GM18508 (cell line): ENCODE results near the gene C2CD2L.
"Not testable (repeated sequence)": the region's sequence is repeated elsewhere in the genome, so short reads cannot be mapped to it uniquely, and the experiment has no call there.

Experiments
- ATAC-seq: cut with Tn5 transposase; IDR thresholded peaks from one replicate; pipeline ENCODE4 v1.9.1; 2021; ENCODE audit warnings: moderate number of reproducible peaks; ENCODE audit not compliant: insufficient read depth, unreplicated experiment

The C2CD2L gene

DNA sequence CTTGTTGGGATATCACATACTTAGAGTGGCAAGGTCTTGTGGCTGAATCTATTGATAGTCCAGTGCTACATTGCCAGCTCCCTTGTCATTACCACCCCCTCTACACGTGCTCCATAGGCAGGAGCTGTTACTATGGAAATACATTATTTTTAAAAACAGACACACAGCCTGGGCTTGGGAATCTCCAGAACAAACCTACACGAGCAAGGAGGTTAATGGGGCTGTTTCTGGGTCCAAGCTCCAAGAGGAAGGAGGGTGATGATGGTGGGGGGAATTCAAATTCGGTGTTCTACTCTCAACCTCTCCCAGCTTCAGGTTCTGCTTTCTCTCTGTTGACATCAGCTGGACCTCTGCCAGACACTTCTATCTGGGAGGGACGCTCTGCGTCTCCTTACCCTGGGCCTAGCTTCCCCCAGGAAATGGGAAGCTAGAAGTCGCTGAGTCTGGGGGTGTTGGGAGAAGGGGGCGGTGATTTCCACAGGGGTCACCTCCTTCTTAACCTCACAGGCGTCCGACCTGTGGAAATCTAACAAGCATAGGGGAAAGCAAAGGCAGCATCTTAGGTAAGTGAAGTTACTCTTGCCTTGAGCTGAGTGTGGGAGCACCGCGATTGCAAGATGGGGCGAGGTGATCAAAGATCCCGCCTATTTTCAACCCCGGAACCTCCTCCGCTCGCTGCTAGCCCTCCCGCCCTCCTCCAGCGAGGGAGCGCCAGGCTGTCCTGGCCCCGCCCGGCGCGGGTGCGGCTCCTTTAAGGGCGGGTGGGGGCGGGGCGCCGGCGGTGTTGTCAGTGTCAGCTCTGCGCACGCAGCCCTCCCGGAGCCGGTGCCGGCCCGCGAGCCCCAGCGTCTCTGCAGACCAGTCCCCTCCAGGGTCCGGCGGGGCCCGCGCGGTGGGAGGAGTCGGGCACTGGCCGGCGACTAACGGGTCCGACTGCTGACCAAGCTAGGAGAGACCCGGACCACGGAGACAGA is at the start of gene C2CD2L:
Gene C2CD2L, plus strand, starts transcription at position 781 of the 974 bp plus-strand sequence. CDS start 398 bp downstream, outside the sequence.
- ATAC-seq, result no peak

DNA sequence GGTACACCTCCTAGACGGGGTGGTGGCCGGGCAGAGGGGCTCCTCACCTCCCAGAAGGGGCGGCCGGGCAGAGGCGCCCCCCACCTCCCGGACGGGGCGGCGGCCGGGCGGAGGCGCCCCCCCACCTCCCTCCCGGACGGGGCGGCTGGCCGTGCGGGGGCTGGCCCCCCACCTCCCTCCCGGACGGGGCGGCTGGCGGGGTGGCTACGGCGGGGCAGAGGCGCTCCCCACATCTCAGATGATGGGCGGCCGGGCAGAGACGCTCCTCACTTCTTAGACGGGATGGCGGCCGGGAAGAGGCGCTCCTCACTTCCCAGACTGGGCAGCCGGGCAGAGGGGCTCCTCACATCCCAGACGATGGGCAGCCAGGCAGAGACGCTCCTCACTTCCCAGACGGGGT is 48.0 kb upstream of the C2CD2L start:
- not testable (repeated sequence) for ATAC-seq

DNA sequence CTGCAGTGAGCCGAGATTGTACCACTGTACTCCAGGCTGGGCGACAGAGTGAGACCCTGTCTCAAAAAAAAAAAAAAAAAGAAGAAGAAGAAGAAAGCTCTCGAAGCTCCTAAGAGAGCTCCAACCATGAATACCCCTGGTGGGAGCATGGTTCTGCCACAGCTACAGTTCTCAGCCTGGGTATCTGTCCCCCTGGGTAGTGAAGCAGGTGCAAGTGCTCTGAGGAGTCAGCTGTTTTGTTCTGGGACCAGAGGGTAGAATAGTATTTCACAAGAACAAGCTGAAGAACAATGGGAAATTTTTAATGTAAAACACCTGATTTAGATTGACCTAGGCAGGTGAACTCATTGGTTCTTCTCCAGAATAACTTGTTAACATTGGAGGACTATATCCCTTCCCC is 45.9 kb upstream of the C2CD2L start:
- no peak for ATAC-seq

DNA sequence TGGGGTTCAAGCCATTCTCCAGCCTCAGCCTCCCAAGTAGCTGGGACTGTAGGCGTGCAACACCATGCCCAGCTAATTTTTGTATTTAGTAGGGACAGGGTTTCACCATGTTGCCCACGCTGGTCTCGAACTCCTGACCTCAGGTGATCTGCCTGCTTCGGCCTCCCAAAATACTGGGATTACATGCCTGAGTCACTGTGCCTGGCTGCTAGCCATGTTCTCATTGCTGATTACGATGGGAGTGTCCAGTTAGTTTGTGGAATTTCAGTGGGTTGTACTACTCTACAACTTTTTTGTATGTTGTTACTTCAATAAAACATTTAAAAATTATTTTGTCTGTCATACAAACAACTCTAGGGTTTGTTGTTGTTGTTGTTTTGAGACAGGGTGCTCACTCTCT is 44.4 kb upstream of the C2CD2L start:
- no peak for ATAC-seq

DNA sequence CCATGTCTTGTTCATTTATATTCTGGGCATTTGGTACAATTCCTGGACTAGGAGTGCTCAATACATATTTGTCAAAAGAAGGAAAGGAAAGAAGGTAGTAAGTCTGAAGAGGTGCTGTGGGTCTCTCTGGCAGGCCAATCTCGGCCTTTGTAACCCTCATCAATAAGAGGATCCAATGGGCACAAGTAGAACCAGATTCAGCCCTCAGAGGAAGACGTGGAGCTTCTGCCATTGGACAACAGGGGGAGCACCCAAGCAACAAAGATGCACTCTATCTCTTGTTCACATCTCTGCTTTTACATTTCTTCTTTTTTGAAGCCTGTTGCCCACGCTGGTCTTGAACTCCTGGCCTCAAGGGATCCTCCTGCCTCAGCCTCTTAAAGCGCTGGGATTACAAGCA is 41.8 kb upstream of the C2CD2L start:
- no peak for ATAC-seq

DNA sequence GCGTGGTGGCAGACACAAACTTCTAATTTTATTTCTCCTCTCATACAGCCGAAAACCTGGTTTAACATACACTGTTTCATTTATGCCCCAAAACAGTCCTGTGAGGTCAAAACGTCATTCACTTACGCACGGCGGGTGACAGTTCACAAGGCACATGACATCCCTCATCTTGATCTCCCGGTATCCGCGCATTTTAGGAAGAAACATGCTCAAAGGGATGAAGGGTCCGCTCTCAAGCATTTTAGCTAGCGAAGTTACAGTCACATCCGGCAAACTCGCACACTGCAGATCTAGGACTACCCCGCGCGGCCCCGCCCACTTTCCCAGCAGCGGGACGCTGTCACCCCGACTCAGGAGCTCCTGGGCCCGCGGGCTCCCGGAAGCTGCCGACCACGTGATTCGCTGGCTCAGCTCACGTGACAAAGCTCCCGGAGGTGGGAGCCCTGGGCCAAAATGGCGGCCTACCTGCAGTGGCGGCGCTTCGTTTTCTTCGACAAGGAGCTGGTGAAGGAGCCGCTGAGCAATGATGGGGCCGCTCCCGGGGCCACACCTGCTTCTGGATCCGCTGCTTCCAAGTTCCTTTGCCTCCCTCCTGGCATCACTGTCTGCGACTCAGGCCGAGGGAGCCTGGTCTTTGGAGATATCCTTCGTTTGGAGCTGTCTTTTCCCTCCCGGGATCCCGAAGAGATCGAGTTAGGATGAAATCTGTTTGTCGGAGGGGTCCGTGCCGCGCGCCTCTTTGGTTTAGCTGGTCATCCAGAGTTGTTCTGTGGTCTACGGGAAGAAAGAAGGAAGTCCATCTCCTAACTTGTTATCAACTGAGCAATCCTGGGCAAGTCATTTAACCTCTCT is 39.5 kb upstream of the C2CD2L start, which contains the start of gene VPS11:
Gene VPS11, plus strand, starts transcription at position 448 of the 852 bp plus-strand sequence. Its CDS starts 6 bp downstream, at position 454.
- ATAC-seq, result peak; percentile 67

DNA sequence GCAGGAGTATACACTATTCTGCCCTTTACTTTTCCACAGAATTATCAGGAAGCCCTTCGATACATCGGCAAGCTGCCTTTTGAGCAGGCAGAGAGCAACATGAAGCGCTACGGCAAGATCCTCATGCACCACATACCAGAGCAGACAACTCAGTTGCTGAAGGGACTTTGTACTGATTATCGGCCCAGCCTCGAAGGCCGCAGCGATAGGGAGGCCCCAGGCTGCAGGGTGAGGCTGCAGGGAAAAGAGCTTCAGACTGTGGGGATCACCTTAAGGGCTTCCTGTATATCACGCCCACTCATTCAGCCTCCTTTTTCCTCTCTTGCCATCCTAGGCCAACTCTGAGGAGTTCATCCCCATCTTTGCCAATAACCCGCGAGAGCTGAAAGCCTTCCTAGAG is 29.3 kb upstream of the C2CD2L start:
- no peak for ATAC-seq

DNA sequence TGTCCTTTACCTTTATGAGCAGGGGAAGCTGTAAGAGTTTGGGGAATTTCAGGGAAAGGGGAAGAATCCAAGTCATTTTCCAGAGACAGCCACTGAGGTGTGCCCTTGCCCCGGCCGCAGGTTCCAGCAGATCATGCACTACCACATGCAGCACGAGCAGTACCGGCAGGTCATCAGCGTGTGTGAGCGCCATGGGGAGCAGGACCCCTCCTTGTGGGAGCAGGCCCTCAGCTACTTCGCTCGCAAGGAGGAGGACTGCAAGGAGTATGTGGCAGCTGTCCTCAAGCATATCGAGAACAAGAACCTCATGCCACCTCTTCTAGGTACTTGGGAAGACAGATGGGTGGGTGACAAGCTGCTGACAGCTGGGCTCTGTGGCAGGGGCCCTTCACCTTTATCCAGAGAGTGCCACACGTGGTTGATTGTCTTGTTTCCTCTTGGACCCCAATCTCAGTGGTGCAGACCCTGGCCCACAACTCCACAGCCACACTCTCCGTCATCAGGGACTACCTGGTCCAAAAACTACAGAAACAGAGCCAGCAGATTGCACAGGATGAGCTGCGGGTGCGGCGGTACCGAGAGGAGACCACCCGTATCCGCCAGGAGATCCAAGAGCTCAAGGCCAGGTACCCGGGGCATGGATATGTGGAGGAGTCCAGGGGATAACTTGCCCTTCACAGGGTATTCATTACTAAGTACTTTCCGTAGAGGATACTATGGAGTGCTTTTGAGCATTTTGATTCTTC is 28.3 kb upstream of the C2CD2L start:
- no peak for ATAC-seq

DNA sequence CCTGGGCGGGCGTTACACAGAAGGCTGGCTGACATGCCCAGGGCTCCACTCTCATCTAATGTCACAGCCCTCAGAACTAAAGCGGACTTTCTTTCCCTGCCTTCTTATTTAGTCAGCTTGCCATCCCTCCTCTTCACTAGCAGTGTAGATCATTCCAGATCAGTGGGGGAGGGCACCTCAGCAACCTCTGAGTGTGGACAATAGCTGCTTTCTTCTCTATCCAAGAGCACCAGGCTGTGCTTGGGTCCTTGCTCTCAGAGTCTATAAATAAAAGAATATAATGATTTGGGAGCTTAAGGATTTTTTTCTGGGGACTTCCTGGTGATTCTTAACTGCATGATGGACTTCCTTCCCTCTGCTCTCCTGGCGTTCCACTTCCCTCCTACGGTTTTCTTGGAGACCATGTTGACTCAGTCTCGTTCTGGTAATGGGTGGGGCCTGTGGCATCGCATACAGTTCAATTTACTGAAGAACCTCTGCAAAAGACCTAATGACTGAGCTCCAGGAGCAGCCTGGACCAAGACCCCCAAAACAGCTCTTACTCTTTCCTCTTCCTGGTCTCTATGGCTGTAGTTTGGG is 25.4 kb upstream of the C2CD2L start:
- ATAC-seq, result no peak

DNA sequence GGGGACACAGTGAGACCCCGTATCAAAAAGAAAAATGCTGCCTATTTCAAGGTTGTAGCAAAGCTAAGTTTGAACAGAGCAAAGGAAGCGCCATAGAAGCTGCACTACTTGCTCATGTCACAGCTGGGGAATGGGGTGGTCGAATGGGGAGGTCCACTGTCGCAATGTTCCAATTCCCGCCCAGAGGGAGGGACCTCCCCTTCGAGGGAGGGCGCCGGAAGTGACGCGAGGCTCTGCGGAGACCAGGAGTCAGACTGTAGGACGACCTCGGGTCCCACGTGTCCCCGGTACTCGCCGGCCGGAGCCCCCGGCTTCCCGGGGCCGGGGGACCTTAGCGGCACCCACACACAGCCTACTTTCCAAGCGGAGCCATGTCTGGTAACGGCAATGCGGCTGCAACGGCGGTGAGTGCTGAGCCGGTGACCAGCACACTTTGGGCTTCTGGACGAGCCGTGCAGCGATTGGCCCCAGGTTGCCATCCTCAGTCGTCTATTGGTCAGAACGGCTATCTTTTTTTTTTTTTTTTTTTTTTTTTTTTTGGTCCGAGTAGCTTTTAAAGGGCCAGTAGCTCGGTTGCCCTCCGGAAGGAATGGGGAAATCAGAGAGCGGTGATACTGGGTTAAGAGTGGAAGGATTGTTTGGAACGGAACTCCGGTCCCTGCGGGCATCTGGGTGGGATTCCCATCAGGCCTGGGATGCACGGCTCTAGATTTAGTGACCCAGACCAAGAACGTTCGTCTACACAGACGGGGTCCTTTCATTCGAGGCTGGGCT is 22.3 kb upstream of the C2CD2L start, which contains the start of gene HMBS:
Gene HMBS, plus strand, starts transcription at position 219 of the 774 bp plus-strand sequence. Its CDS starts 153 bp downstream, at position 372.
- ATAC-seq, result peak; percentile 71

DNA sequence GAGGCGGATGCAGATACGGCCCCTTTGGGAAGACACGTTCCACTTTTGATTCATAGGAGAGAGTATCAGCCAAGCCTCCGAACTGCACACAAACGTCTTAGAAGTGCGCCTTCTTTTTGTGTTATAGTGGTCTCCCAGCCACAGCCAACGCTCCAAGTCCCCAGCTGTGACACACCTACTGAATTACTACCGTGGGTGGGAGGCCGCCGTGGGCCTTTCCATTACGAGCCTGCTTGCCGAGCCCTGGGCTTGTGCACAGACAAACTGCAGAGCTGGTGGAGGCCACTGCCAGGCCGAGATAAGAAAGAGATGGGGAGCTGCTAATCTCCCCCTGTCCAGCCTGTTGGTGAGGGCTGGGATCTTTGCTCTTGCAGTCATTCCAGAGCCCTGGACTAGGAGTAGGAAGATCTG is 21.7 kb upstream of the C2CD2L start:
- ATAC-seq, result no peak

DNA sequence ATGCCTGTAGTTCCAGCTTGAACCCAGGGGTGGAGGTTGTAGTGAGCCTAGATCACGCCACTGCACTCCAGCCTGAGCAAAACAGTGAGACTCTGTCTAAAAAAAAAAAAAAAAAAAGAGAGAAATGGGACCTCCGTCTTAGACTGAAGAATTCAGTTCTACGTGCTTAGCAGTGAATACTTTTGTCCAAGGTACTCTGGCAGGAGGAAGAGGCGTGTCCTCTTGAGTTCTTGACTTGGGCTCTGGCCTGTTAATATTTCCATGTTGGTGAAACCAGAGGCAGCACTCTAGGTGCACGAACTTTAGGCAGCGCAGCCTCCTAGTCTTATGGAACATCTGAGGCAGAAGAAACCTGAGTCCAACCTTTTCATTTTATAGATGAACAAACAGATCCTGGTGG is 20.0 kb upstream of the C2CD2L start:
- no peak for ATAC-seq

DNA sequence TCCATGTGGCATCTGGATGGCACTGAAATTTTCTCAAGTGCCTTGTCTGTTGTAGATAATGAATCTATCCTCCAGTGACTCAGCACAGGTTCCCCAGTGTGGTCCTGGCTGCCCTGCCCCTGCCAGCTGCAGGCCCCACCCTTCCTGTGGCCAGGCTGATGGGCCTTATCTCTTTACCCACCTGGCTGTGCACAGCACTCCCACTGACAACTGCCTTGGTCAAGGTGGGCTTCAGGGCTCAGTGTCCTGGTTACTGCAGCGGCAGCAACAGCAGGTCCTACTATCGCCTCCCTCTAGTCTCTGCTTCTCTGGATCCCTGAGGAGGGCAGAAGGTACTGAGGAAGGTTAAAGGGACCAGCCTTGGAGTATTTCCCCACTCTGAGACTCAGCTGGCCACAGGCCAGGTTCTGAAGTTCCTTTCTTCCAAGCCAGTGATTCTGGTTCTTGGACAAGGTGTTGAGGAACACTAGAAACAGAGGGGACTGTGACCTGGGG is 19.4 kb upstream of the C2CD2L start:
- no peak for ATAC-seq

DNA sequence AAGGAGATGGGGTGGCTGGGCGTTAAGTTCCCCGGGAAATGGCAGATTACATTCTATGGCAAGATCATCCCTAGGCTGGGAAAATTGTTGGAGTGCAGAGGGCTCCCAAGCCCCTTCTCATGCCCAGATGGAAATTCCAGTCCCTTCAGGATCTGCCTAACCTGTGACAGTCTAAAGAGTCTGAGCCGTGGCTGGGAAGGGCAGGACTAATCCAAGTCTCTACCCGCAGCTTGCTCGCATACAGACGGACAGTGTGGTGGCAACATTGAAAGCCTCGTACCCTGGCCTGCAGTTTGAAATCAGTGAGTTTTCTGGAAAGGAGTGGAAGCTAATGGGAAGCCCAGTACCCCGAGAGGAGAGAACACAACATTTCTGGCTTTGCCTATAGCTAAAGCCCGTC is 18.7 kb upstream of the C2CD2L start:
- ATAC-seq, result no peak

DNA sequence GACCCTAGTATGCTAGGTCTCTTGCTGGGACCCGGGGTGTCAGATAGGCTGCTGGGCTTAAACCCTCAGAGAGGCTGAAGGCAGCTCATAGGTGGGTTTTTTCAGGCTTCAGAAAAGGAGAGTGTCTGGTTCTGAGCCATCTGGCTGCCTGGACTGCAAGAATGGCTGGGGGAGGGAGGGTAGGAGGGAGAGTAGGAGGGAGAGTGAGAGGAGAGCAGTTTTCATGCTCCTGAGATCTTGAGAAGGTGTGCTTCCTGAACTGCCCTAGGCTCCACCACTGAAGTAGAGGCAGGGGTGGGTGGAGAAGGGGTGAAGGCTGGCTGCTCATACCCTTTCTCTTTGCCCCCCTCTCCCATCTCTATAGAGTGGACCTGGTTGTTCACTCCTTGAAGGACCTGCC is 17.8 kb upstream of the C2CD2L start:
- no peak for ATAC-seq

DNA sequence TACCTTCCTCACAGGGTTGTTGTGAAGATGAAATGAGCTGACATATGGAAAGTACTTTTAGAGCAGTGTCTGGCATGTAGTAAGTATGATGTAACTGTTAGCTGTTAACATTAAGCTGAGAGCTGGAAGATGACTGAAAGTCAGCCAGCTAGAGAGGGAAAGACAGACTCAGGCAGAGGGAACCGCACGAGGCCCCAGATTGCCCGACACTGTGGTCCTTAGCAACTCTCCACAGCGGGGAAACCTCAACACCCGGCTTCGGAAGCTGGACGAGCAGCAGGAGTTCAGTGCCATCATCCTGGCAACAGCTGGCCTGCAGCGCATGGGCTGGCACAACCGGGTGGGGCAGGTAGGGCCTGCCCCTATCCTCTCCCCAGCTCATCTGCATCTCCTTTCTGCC is 16.0 kb upstream of the C2CD2L start:
- no peak for ATAC-seq

DNA sequence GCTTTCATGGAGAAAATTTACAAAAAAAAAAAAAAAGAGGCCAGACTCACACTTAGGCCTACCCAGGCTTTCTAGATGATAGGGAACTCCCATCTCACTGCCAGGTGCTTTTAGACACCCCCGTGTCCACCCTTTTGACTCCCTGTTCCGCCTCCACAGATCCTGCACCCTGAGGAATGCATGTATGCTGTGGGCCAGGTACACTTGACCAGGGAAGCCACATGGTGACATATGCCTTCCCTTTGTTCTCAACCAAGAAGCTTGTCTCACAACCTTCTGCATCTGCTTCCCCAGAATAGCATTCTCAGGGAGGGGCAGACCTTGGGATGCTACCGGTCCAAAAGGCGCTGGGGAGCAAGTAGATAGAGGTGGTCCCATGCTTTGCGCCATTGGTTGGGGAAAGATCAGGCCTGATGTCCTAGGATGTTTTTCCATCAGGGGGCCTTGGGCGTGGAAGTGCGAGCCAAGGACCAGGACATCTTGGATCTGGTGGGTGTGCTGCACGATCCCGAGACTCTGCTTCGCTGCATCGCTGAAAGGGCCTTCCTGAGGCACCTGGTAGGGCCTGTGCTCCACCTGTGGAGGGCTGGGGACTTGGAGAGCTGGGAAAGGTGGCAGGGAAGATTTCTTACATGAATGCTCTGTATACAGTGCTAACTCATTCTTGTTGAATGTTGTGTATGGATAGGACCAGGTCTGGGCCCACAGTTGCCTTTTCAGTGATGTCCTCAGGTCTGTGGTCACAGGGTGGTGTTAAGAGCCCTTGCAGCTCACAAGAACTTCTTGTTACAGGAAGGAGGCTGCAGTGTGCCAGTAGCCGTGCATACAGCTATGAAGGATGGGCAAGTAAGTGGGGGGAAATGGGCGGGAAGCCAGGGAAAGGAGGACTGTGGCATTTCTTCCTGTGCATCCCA is 14.9 kb upstream of the C2CD2L start:
- no peak for ATAC-seq
